ENCODE measurements around the gene ULK3.

ULK3 gene

GRCh38 chr15:74833376-74834107 is 9.4 kb downstream of the ULK3 start:
- Histone ChIP-seq H3K79me2 (ENCODE audit: low read length) (no peaks in the 10 kb centered on the region), H3K4me1 (ENCODE audit: low read length) (peaks cover 31% of the 10 kb centered on the region), H3K27me3 (ENCODE audit: low read depth, low read length) (no peaks in the 10 kb centered on the region), H3K9me3 (ENCODE audit: insufficient read depth, low read length) (no peaks in the 10 kb centered on the region), H3K9ac (ENCODE audit: low read length) (no peak overlapping the region), H2AFZ (ENCODE audit: low read depth, low read length) (no peak overlapping the region), H3K4me2 (ENCODE audit: low read length) (no peak overlapping the region), H3K27ac (ENCODE audit: low read length) (no peak overlapping the region), H3K36me3 (replicated peaks; ENCODE audit: low read depth, low read length) (peaks cover 15% of the 10 kb centered on the region), H3K4me3 (ENCODE audit: low read length) (no peak overlapping the region), H4K20me1 (ENCODE audit: insufficient read depth, low read length) (no peaks in the 10 kb centered on the region)
- TF ChIP-seq EZH2phosphoT487 (IDR thresholded peaks at IDR 0.05; ENCODE audit: low read depth) (no peak), CTCF (IDR thresholded peaks at IDR 0.05; ENCODE audit: low read depth, low read length) (no peak)

- no peak overlapping the region for H3K27ac ChIP-seq (ENCODE audit: low read length)
- peaks cover 34% of the 10 kb centered on the region for H3K4me1 ChIP-seq (ENCODE audit: low read length)
Observed at GRCh38 chr15:74832826-74833225, 10.1 kb downstream of the ULK3 start.

GRCh38 chr15:74831813-74832495 is 11.0 kb downstream of the ULK3 start:
- Histone ChIP-seq H3K4me3 (ENCODE audit: low read length) (no peak overlapping the region), H4K20me1 (ENCODE audit: insufficient read depth, low read length) (no peaks in the 10 kb centered on the region), H3K79me2 (ENCODE audit: low read length) (no peaks in the 10 kb centered on the region), H3K9me3 (ENCODE audit: insufficient read depth, low read length) (no peaks in the 10 kb centered on the region), H3K4me2 (ENCODE audit: low read length) (no peak overlapping the region), H3K4me1 (ENCODE audit: low read length) (peaks cover 34% of the 10 kb centered on the region), H3K27ac (ENCODE audit: low read length) (no peak overlapping the region), H3K9ac (ENCODE audit: low read length) (no peak overlapping the region), H3K36me3 (replicated peaks; ENCODE audit: low read depth, low read length) (peaks cover 8% of the 10 kb centered on the region), H3K27me3 (ENCODE audit: low read depth, low read length) (0 out of 2 replicates have a peak, but pooled peaks cover 2% of the 10 kb centered on the region), H2AFZ (ENCODE audit: low read depth, low read length) (no peak overlapping the region)
- TF ChIP-seq CTCF (IDR thresholded peaks at IDR 0.05; ENCODE audit: low read depth, low read length) (no peak), EZH2phosphoT487 (IDR thresholded peaks at IDR 0.05; ENCODE audit: low read depth) (no peak)

More at GRCh38 chr15:74832826-74833225, 10.1 kb downstream of the ULK3 start:
- no peaks in the 10 kb centered on the region for H3K27me3 ChIP-seq (ENCODE audit: low read depth, low read length)
- H3K4me3 ChIP-seq (ENCODE audit: low read length), result no peak overlapping the region
- H4K20me1 ChIP-seq (ENCODE audit: insufficient read depth, low read length), result no peaks in the 10 kb centered on the region
- no peak overlapping the region for H3K9ac ChIP-seq (ENCODE audit: low read length)
- TF ChIP-seq EZH2phosphoT487 (IDR thresholded peaks at IDR 0.05; ENCODE audit: low read depth), result no peak
- no peak for TF ChIP-seq CTCF (IDR thresholded peaks at IDR 0.05; ENCODE audit: low read depth, low read length)
- H3K4me2 ChIP-seq (ENCODE audit: low read length), result no peak overlapping the region
- no peaks in the 10 kb centered on the region for H3K9me3 ChIP-seq (ENCODE audit: insufficient read depth, low read length)
- H2AFZ ChIP-seq (ENCODE audit: low read depth, low read length), result no peak overlapping the region
- no peaks in the 10 kb centered on the region for H3K79me2 ChIP-seq (ENCODE audit: low read length)
- peaks cover 10% of the 10 kb centered on the region for H3K36me3 ChIP-seq (replicated peaks; ENCODE audit: low read depth, low read length)

- Histone ChIP-seq H3K4me2 (ENCODE audit: low read length) (no peak overlapping the region), H3K4me3 (ENCODE audit: low read length) (no peak overlapping the region), H3K9me3 (ENCODE audit: insufficient read depth, low read length) (no peaks in the 10 kb centered on the region), H3K9ac (ENCODE audit: low read length) (no peak overlapping the region), H3K4me1 (ENCODE audit: low read length) (peaks cover 34% of the 10 kb centered on the region), H3K27ac (ENCODE audit: low read length) (no peak overlapping the region), H3K79me2 (ENCODE audit: low read length) (no peaks in the 10 kb centered on the region), H2AFZ (ENCODE audit: low read depth, low read length) (no peak overlapping the region), H3K27me3 (ENCODE audit: low read depth, low read length) (0 out of 2 replicates have a peak, but pooled peaks cover 2% of the 10 kb centered on the region), H4K20me1 (ENCODE audit: insufficient read depth, low read length) (no peaks in the 10 kb centered on the region), H3K36me3 (replicated peaks; ENCODE audit: low read depth, low read length) (peaks cover 6% of the 10 kb centered on the region)
- TF ChIP-seq EZH2phosphoT487 (IDR thresholded peaks at IDR 0.05; ENCODE audit: low read depth) (no peak), CTCF (IDR thresholded peaks at IDR 0.05; ENCODE audit: low read depth, low read length) (no peak)
Observed at GRCh38 chr15:74830868-74831267, 12.1 kb downstream of the ULK3 start.

Measured in OCI-LY3 (cell line).